Activated CD8-positive, alpha-beta memory T cell treated with anti-CD3 and anti-CD28 coated beads for 1 hour (primary cell): ENCODE results near the gene DEUP1.
"Not testable (repeated sequence)": the region's sequence is repeated elsewhere in the genome, so short reads cannot be mapped to it uniquely, and the experiment has no call there.

Source experiments
- DNase-seq, 2 donors: peaks; one replicate each; pipeline ENCODE4 v3.0.0-alpha.2; 2020; ENCODE audit warnings: low read depth in 1 of 2; ENCODE audit errors: extremely low read depth in 1 of 2

DEUP1 gene, protein sequence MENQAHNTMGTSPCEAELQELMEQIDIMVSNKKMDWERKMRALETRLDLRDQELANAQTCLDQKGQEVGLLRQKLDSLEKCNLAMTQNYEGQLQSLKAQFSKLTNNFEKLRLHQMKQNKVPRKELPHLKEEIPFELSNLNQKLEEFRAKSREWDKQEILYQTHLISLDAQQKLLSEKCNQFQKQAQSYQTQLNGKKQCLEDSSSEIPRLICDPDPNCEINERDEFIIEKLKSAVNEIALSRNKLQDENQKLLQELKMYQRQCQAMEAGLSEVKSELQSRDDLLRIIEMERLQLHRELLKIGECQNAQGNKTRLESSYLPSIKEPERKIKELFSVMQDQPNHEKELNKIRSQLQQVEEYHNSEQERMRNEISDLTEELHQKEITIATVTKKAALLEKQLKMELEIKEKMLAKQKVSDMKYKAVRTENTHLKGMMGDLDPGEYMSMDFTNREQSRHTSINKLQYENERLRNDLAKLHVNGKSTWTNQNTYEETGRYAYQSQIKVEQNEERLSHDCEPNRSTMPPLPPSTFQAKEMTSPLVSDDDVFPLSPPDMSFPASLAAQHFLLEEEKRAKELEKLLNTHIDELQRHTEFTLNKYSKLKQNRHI

DNA sequence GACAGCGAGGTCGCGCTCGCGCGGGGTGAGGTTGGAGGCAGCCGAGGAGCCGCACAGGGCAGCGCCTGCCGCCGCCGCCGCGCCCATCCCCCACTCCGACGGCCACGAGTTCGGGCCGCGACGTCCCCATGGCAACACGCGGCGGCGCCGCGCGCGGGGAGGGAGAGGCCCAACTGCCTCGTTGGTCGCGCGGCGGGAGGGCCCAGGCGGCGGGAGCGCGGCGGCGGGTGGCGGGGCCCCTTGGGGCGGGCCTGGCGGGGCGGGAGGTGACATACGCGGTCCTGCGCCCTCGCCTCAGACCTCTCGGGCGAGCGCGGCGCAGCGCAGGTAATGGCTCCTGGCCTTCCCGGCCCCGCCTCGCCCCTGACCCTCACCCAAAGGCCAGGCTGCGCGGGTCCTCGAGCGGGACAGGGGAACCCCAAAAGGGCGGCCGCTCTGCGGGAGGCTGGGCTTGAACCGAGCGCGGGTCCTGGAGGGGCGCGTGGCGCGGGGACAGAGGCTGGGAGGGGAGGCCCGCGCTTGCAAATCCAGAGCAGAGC, at the start of gene DEUP1:
DEUP1 (plus strand) TSS at position 297 of the 539 bp plus-strand sequence. CDS start 1,518 bp downstream, outside the sequence.
- DNase-seq, result no peak

DNA sequence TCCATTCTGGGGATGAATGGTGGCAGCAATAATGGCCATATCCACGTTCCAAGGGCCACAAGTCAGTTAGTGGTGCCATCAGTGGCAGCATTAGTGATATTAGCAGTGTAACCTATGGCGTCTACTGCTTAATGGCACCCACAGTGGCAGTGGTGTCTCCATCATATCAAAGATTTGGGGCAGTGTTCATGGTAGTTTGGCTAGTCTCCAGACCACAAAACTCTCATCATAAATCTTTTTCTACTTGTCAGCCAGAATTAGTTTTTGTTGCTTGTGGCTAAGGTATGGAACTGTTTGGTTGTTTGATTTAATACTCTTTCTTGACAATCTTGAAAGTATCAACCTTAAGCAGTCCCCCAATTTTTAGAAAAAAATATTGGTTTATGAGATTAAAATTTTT, 45.1 kb upstream of the DEUP1 start:
- no peak for DNase-seq

DNA sequence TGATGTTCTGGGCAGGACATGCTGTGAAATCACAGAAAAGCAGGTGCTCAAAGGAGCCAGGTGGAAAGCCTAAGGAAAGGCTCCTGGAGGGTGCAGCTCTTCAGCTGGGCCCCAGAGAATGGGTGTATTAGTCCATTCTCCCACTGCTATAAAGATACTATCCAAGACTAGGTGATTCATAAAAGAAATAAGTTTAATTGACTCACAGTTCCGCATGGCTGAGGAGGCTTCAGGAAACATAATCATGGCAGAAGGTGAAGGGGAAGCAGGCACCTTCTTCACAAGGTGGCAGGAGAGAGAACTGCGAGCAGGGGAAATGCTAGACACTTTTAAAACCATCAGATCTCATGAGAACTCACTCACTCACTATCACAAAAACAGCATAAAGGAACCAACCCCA, 43.1 kb upstream of the DEUP1 start:
- DNase-seq, result no peak

DNA sequence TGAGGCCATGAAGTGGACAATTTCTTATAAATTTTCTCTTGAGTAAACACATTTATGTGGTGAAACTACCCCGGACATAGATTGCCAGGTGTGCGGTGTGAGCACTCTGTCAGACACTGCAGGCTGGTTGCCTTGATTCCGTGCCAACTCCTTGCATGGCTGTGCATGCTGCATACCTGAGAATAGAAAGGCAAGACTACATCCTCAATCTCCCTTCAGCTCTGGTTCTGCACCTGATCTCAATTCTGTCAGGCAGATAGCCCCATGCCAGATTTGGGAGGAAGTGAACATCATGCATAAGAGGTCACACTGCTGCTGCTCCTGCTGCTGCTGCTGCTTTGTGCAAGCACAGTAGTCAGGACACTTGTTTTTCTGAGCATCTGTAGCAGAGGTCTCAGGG, 42.5 kb upstream of the DEUP1 start:
- no peak for DNase-seq

DNA sequence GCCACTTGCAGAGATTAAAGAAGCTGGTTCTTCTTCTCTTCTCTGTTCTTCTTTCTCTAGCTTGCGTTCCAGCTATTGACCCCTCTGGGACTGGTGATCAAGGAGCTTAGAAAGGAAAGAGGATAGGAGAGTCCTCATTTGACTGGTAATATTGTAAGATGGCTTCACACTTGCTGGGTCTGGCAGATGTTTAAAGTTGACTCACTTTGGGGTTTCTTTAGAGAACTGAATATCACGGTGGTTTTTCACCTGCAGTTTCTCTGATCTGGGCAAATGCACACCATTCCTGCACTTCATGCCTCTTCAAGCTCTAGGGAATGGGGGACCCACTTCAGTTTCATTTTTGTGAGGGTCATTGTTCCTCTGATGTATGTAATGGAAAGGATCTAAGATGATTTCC, 41.8 kb upstream of the DEUP1 start:
- no peak for DNase-seq

DNA sequence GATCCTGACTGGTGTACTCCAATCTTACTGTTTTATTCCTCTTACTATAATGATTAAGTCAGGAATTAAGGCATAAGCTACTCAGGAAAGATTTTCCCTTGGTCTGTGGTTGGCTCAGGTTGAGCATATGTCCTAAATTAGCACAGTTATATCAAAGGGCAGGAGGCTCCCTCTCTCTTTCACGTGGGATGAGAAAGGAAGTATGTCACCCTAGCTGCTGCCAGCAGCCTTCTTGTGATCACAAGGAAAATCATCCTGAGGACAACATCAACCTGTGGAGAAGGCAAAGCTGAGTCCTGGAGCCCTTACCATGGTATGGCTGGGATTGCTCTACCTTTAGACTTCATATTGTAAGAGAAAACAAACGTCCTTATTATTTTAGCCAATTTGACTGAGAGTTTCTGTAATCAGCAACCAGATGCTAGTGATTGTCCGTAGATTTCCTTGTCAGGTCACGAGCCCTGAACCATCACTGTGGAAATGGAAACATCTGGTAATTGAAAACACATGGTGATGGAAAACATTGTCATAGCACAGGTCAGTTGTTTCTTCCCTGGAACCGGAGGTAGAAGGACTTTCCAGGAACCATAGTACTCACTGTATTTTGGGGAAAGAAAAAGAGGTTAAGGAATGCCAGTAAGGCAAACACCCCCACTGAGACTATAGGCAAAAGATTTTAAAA, 40.6 kb upstream of the DEUP1 start:
- DNase-seq, result no peak

DNA sequence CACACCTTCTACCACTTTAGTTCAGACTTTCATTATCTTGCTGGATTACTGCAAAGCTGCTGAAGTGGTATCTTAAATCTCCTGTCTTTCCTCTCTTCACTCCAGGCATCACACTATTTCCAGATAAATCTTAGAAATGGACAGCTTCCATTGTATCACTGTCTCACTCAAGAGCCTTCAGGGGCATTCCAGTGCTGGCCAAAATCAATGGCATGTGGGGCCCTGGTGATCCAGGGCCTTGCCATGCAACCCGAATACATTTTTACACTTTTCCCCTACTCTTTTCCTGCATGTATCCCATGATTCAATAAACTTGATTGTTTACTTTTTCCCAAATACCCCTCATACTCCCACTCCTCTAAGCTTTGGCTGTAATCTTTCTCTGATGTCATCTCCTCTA, 39.4 kb upstream of the DEUP1 start:
- DNase-seq, result no peak

DNA sequence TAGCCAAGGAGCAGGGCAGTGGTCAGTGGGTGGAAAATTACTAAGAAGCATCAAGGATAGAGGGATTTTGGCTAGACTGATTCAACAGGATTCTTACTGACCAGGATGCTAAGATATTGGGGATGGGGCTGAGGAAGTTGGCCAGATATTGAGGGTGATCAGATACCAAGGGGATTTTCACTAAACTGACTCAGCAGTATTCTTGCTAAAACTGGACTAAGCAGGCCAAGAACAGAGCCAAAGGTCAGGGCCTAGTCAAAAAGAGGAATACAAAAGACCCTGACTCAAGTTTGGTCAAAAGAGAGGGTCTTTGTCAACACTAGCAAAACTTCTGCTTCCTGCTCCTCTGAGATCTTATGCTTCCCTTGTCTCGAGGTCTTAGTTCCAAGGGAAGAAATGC, 38.6 kb upstream of the DEUP1 start:
- no peak for DNase-seq

DNA sequence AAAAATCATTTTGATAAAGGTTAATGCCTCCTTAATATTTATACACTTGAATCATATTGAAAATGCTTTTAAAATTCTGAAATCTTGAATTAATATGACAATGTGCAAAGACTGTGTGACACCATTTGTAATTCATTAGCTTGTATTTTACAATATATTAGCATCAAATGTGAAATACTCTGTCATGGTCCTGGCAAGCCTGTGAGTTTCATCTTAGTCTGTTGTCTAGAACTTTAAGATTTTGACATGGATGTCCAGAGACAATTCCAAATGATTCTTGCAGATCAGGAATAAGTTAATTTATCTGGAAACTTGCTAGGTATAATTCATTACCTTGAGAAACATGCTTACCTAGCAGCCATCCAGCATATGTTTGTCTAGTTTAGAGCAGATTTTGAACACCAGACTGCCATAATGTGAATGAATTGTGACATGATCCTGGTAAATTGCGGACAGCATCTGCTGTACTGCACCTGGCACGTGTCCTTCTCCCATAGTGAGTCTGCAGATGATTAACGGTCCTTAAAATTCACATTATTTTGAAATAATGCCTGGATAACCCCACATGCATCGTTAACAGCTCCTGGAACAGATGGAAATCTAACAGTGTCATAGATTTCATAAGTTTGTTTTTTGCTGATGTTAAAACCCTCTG, 34.5 kb upstream of the DEUP1 start:
- no peak for DNase-seq

DNA sequence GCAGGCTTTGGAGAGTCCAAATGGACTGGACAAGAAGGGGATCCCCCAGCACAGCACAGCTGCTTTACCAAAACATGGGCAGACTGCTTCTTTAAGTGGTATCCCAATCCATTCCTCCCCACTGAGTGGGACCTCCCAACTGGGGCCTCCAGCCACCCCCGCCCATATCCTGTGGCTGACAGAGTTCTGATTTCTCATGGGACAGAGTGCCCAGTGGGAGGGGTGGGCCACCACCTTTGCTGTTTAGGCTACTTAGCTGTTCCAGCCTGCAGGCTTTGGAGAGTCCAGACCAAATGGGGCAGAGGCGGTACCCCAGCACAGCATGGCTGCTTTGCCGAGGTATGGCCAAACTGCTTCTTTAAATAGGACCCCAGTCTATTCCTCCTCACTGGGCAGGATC, 26.9 kb upstream of the DEUP1 start:
- no peak for DNase-seq

DNA sequence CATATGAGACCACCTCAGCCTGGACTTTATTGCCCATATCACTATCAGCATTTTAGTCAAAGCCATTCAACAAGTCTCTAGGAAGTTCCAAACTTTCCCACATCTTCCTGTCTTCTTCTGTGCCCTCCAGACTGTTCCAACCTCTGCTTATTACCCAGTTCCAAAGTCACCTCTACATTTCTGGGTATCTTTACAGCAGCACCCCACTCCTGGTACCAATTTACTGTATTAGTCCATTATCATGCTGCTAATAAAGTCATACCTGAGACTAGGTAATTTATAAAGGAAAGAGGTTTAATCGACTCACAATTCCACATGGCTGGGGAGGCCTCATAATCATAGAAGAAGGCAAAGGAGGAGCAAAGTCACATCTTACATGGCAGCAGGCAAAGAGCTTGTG, 16.1 kb upstream of the DEUP1 start:
- DNase-seq, result not testable (repeated sequence)

DNA sequence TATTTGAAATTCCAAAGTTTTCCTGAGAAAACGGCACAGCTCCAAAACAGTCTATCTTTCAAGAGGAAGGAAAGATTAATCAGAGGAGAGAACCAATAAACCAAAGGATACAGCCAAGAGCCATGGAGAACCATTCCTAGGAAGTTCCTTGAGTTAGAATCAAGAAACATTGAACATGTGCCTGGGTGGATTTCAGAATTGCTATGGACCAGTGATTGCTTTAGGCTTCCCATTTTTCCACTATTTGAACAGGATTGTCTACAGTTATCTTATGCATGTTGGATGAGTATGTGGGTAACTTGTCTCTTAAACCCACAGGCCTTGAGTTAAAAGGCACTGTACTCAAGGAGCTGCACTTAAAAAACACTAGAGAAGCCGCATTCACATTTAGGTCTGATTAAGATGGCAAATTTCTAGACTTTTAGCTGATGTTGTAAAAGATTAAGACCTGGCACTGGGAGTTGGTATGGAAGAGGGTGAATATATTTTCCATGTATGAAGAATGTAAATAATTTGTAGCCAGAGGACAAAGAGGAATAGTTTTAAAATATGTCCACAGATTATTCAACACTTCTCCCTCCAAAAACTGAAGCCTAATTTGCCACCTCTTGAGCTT, 11.2 kb upstream of the DEUP1 start:
- DNase-seq, result no peak

DNA sequence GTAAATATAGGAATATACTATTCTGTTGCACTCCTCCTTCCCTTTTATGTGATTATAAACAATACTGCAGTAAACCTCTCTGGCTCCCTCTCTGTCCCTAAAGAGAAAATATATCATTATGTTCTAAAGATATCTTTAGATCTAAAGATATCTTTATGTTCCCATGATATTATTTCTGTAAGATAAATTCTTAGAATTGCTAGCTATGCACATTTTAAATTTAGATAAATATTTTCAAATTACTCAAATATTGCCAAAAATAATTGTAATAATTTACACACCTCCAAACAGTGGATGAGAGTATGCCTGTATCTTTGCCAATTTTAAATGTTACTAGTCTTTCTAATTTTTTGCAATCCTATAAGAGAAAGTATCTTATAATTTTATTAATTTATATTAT, 10.3 kb upstream of the DEUP1 start:
- no peak for DNase-seq

DNA sequence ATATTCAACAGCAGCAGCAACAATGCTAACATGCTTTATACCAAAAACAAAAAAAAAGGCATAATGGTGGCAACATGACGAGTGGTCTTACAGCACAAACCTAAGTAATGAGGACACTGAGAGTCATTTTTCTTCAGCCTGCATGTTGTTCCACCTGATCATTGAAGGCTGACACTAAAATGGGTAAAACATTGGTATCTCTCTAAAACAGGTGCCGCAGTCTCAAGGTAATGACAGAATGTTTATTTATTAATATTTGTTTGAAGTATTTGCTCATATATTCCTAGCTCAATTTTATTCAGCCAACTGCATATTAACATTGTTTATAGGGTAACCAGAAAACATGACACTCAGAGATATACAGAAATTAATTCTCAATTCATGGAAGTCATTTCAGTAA, 8.3 kb upstream of the DEUP1 start:
- no peak for DNase-seq

DNA sequence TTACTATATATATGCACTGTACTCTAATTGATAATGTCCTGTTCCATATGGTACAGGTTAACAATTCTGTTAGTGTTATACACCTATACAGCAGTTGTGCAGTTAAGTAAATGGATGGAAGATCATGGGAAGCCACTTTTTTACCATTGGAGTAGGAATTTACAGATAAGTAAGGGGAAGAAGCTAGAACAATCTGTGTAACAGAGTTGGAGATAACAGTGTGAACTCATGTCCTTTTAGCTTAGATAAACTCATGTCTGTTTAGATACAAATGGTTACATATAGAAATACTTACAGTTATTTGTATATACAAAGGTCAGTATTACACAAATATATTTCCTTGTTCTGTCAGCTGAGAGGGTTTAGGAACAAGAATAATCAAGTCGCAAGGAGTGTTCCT, 6.8 kb upstream of the DEUP1 start:
- DNase-seq, result no peak

DNA sequence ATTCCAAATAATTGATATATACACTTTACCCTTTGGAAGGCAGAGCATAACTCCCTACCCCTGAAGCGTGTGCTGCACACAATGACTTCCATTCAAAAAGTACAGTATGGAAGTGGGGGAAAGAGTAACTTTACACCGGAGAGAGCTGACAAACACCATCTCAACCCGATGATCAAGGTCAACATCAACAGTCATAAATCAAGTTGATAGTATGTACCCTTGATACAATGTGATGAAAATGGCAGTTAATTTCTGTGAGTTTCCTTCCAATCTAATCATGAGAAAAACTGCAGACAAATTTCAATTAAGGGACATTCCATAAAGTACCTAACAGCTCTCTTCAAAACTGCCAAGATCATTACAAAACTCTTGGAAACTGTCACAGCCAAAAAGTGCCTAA, 6.0 kb upstream of the DEUP1 start:
- DNase-seq, result no peak

DNA sequence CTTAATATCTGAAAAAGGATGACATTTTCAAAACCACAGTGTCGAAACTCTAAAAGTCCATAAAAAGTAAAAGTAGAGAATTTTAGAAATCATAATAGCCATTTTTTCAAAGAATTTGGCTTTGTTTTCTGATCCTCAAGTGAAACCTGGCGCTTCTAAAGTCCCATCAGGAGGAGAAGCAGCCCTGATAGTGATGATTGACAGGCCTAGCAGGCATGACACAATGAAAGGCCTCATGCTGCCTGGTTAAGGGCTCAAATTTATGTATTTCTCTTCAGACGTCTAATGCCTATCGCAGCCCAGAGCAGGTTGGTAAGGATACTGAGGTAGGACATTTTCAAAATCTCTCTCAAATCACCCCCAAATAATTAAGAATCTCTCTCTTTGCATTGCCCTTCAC, 3.9 kb upstream of the DEUP1 start:
- no peak for DNase-seq

DNA sequence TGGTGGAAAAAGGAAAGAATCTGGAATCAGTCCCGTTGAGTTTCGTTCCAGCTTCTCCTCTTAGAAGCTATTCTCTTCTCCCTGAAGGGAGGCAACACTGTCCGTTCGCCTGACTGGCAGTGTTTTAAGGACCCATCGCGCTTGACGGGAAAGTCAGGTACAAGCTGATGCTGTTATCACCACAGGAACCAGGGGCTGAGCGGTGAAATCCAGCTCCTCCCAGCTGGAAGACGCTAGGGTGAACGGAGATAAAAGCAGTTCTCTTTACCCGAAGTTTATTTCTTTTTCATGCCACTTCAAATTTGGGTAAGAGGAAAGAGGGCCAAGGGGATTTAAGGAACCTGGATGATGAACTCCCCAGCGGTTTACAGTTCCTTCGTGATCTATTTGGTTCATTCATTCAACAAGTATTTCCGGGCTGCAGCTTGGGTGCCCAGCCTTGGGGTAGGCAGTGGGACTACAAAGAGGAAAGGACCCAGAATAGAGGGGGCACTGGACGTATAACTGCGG, 551 bp upstream of the DEUP1 start:
- no peak for DNase-seq

DNA sequence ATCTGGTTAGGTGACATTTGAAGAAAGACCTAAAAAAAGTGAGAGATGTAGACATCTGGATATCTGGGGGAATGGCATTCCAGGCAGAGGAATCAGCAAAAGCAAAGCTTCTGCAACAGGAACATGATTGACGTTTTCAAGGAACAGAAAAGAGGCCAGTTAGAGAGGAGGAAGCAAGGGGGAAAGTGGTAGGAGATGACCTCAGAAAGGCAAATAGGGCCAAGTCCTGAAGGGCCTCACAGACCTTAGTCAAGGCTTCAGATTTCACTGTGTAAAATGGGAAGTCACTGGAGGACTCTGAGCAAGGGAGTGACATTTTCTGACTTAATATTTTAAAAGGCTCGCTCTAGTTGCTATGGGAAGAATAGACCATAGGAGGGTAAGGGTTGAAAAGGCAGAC, 9.7 kb downstream of the DEUP1 start:
- no peak for DNase-seq

DNA sequence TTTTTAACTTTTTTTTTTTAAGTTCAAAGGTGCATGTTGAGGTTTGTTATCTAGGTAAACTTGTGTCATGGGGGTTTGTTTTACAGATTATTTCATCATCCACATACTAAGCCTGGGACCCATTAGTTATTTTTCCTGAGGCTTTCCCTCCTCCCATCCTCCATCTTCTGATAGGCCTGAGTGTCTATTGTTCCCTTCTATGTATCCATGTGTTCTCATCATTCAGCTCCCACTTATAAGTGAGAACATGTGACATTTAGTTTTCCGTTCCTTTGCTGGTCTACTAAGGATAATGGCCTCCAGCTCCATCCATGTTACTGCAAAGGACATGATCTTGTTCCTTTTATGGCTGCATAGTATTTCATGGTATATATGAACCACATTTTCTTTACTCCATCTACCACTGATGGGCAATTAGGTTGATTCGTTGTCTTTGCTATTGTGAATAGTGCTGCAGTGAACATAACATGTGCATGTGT, 14.4 kb downstream of the DEUP1 start:
- no peak for DNase-seq

DNA sequence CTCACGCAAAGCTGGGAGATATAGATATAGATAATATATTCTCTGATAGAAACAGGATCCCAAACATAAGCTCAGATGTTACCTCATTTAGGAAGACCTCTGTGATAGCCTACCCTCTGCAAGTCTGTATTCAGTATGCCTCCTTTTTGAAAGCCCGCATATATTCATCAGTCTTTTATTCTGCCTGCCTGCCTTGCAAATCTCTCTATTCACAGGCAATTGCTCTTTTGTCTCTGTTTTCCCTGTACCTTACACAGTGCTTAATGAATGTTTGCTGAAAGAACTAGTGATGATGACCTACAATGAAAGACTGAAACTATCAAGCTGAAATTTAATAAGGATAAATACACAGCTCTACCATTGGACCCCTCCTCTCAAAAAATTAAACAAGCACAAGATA, 18.4 kb downstream of the DEUP1 start:
- no peak for DNase-seq
